ENCODE measurements around the gene OTOP1. TPM values are rescaled to one million over a fixed set of nuclear protein-coding genes. Genes with fewer than 3 reads are reported as not detected.

Gene OTOP1
- total and polyA plus RNA-seq, 2 experiments from 2014 or later, result not detected

DNA sequence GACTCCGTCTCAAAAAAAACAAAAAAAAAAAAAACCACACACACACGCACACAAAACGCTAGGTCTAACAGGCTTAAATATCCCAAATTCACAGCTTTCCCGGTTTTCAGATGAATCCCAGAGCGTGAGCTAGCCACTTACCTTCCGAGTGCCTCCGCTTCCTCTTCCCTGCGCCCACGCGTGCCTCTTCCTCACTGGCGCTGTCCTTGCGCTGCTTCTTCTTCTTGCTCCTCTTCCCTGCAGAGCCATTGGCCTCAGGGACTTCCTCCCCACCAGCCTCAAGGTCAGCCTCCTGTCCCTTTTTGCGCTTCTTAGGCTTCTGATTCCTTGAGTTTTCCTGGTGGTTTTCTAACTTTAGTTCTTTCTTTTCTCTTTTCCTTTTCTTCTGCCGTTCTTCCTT lies 47.5 kb upstream of the OTOP1 start:
- H3K27ac Mint-ChIP-seq, result no peak overlapping the region
- Histone ChIP-seq H3K79me2 (replicated peaks; ENCODE audit: insufficient read depth) (0 out of 2 replicates have a peak, but pooled peaks cover 3% of the 10 kb centered on the region), H3K4me1 (ENCODE audit: insufficient read depth) (no peaks in the 10 kb centered on the region), H3K27me3 (ENCODE audit: insufficient read depth) (no peaks in the 10 kb centered on the region), H3K4me2 (no peak overlapping the region), H4K20me1 (replicated peaks; ENCODE audit: insufficient read depth) (peaks cover 12% of the 10 kb centered on the region; the same call in 1 of the 2 replicates), H3K9me2 (ENCODE audit: insufficient read depth) (no peaks in the 10 kb centered on the region), H3K36me3 (ENCODE audit: insufficient read depth) (peaks cover 64% of the 10 kb centered on the region), H3K4me3 (no peak overlapping the region), H2AFZ (no peak overlapping the region), H3F3A (replicated peaks; ENCODE audit: low read depth) (no peaks in the 10 kb centered on the region), H3K27ac (ENCODE audit: low read depth) (no peak overlapping the region)
- no peak for DNase-seq (ENCODE audit: low spot score)
- H3K27me3 Mint-ChIP-seq (ENCODE audit: insufficient read depth, low read depth, poor library complexity), result peaks cover 1% of the 10 kb centered on the region
- peaks cover 76% of the 10 kb centered on the region for H3K36me3 Mint-ChIP-seq (ENCODE audit: low read depth)
- TF ChIP-seq, protein P1, sequence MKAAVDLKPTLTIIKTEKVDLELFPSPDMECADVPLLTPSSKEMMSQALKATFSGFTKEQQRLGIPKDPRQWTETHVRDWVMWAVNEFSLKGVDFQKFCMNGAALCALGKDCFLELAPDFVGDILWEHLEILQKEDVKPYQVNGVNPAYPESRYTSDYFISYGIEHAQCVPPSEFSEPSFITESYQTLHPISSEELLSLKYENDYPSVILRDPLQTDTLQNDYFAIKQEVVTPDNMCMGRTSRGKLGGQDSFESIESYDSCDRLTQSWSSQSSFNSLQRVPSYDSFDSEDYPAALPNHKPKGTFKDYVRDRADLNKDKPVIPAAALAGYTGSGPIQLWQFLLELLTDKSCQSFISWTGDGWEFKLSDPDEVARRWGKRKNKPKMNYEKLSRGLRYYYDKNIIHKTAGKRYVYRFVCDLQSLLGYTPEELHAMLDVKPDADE (IDR thresholded peaks at IDR 0.05), result no peak
- TF ChIP-seq CREB1 (CRISPR knock-in tag; IDR thresholded peaks at IDR 0.05; ENCODE audit: low read depth) (no peak), EZH2phosphoT487 (IDR thresholded peaks at IDR 0.05; ENCODE audit: unreplicated experiment) (no peak), STAT1 (IDR thresholded peaks at IDR 0.05; ENCODE audit: unreplicated experiment) (no peak), JUNB (IDR thresholded peaks at IDR 0.05; ENCODE audit: unreplicated experiment) (no peak), NANOG (IDR thresholded peaks at IDR 0.05; ENCODE audit: borderline replicate concordance) (no peak), ZNF331 (CRISPR knock-in tag; IDR thresholded peaks at IDR 0.05; ENCODE audit: low read depth) (no peak), EZH2 (IDR thresholded peaks at IDR 0.05; ENCODE audit: low read depth, unreplicated experiment) (no peak), POLR2AphosphoS5 (IDR thresholded peaks at IDR 0.05; ENCODE audit: low read depth) (no peak), ZNF114 (CRISPR knock-in tag; IDR thresholded peaks at IDR 0.05) (no peak)
- TF ChIP-seq, protein P2, sequence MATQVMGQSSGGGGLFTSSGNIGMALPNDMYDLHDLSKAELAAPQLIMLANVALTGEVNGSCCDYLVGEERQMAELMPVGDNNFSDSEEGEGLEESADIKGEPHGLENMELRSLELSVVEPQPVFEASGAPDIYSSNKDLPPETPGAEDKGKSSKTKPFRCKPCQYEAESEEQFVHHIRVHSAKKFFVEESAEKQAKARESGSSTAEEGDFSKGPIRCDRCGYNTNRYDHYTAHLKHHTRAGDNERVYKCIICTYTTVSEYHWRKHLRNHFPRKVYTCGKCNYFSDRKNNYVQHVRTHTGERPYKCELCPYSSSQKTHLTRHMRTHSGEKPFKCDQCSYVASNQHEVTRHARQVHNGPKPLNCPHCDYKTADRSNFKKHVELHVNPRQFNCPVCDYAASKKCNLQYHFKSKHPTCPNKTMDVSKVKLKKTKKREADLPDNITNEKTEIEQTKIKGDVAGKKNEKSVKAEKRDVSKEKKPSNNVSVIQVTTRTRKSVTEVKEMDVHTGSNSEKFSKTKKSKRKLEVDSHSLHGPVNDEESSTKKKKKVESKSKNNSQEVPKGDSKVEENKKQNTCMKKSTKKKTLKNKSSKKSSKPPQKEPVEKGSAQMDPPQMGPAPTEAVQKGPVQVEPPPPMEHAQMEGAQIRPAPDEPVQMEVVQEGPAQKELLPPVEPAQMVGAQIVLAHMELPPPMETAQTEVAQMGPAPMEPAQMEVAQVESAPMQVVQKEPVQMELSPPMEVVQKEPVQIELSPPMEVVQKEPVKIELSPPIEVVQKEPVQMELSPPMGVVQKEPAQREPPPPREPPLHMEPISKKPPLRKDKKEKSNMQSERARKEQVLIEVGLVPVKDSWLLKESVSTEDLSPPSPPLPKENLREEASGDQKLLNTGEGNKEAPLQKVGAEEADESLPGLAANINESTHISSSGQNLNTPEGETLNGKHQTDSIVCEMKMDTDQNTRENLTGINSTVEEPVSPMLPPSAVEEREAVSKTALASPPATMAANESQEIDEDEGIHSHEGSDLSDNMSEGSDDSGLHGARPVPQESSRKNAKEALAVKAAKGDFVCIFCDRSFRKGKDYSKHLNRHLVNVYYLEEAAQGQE (IDR thresholded peaks at IDR 0.05; ENCODE audit: unreplicated experiment), result no peak
- TF ChIP-seq, protein P3, sequence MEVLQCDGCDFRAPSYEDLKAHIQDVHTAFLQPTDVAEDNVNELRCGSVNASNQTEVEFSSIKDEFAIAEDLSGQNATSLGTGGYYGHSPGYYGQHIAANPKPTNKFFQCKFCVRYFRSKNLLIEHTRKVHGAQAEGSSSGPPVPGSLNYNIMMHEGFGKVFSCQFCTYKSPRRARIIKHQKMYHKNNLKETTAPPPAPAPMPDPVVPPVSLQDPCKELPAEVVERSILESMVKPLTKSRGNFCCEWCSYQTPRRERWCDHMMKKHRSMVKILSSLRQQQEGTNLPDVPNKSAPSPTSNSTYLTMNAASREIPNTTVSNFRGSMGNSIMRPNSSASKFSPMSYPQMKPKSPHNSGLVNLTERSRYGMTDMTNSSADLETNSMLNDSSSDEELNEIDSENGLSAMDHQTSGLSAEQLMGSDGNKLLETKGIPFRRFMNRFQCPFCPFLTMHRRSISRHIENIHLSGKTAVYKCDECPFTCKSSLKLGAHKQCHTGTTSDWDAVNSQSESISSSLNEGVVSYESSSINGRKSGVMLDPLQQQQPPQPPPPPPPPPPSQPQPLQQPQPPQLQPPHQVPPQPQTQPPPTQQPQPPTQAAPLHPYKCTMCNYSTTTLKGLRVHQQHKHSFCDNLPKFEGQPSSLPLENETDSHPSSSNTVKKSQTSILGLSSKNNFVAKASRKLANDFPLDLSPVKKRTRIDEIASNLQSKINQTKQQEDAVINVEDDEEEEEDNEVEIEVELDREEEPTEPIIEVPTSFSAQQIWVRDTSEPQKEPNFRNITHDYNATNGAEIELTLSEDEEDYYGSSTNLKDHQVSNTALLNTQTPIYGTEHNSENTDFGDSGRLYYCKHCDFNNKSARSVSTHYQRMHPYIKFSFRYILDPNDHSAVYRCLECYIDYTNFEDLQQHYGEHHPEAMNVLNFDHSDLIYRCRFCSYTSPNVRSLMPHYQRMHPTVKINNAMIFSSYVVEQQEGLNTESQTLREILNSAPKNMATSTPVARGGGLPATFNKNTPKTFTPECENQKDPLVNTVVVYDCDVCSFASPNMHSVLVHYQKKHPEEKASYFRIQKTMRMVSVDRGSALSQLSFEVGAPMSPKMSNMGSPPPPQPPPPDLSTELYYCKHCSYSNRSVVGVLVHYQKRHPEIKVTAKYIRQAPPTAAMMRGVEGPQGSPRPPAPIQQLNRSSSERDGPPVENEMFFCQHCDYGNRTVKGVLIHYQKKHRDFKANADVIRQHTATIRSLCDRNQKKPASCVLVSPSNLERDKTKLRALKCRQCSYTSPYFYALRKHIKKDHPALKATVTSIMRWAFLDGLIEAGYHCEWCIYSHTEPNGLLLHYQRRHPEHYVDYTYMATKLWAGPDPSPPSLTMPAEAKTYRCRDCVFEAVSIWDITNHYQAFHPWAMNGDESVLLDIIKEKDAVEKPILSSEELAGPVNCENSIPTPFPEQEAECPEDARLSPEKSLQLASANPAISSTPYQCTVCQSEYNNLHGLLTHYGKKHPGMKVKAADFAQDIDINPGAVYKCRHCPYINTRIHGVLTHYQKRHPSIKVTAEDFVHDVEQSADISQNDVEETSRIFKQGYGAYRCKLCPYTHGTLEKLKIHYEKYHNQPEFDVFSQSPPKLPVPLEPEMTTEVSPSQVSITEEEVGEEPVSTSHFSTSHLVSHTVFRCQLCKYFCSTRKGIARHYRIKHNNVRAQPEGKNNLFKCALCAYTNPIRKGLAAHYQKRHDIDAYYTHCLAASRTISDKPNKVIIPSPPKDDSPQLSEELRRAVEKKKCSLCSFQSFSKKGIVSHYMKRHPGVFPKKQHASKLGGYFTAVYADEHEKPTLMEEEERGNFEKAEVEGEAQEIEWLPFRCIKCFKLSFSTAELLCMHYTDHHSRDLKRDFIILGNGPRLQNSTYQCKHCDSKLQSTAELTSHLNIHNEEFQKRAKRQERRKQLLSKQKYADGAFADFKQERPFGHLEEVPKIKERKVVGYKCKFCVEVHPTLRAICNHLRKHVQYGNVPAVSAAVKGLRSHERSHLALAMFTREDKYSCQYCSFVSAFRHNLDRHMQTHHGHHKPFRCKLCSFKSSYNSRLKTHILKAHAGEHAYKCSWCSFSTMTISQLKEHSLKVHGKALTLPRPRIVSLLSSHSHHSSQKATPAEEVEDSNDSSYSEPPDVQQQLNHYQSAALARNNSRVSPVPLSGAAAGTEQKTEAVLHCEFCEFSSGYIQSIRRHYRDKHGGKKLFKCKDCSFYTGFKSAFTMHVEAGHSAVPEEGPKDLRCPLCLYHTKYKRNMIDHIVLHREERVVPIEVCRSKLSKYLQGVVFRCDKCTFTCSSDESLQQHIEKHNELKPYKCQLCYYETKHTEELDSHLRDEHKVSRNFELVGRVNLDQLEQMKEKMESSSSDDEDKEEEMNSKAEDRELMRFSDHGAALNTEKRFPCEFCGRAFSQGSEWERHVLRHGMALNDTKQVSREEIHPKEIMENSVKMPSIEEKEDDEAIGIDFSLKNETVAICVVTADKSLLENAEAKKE (CRISPR knock-in tag; IDR thresholded peaks at IDR 0.05), result no peak
- TF ChIP-seq, protein P4, sequence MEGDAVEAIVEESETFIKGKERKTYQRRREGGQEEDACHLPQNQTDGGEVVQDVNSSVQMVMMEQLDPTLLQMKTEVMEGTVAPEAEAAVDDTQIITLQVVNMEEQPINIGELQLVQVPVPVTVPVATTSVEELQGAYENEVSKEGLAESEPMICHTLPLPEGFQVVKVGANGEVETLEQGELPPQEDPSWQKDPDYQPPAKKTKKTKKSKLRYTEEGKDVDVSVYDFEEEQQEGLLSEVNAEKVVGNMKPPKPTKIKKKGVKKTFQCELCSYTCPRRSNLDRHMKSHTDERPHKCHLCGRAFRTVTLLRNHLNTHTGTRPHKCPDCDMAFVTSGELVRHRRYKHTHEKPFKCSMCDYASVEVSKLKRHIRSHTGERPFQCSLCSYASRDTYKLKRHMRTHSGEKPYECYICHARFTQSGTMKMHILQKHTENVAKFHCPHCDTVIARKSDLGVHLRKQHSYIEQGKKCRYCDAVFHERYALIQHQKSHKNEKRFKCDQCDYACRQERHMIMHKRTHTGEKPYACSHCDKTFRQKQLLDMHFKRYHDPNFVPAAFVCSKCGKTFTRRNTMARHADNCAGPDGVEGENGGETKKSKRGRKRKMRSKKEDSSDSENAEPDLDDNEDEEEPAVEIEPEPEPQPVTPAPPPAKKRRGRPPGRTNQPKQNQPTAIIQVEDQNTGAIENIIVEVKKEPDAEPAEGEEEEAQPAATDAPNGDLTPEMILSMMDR (conservative IDR thresholded peaks at IDR 0.05; ENCODE audit: low read depth in 2 of 2), result no peak
- no peak overlapping the region; the same call in 2 of the 3 replicates for H3K4me3 Mint-ChIP-seq
- H3K9me3 Mint-ChIP-seq, result no peaks in the 10 kb centered on the region
- no peaks in the 10 kb centered on the region for H3K4me1 Mint-ChIP-seq
- ATAC-seq, result no peak
